MM.1S (cell line): Measurements from ENCODE around the gene KBTBD2.
"Not testable (repeated sequence)": the region's sequence is repeated elsewhere in the genome, so short reads cannot be mapped to it uniquely, and the experiment has no call there.

ENCODE experiments used
- EZH2 ChIP-seq: fragments of 300-600 bp; sonication (generic); optimal IDR thresholded peaks from 2 replicates; pipeline ENCODE3; 2017; ENCODE audit warnings: low read depth, mild to moderate bottlenecking, antibody characterized with exemption, low read length, mixed read lengths
- TF ChIP-seq, protein P1 (sequence below): fragments of 300-600 bp; sonication (generic); IDR thresholded peaks from 2 replicates; pipeline ENCODE4 v1.5.1; 2016; ENCODE audit warnings: antibody characterized with exemption, low read length, mixed read lengths

DNA sequence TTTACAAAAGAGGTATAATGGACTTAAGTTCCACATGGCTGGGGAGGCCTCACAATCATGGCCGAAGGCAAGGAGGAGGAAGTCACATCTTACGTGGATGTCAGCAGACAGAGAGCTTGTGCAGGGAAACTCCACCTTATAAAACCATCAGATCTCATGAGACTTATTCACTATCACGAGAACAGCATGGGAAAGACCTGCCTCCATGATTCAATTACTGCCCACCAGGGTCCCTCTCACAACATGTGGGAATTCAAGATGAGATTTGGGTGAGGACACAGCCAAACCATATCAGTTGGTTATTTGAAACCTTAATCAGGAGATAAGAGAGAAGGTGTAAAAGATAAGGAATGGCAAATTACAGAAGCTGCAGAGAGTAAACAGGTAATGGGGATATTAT is 40.9 kb downstream of the KBTBD2 start:
- TF ChIP-seq EZH2: not testable (repeated sequence)
- TF ChIP-seq, protein P1, sequence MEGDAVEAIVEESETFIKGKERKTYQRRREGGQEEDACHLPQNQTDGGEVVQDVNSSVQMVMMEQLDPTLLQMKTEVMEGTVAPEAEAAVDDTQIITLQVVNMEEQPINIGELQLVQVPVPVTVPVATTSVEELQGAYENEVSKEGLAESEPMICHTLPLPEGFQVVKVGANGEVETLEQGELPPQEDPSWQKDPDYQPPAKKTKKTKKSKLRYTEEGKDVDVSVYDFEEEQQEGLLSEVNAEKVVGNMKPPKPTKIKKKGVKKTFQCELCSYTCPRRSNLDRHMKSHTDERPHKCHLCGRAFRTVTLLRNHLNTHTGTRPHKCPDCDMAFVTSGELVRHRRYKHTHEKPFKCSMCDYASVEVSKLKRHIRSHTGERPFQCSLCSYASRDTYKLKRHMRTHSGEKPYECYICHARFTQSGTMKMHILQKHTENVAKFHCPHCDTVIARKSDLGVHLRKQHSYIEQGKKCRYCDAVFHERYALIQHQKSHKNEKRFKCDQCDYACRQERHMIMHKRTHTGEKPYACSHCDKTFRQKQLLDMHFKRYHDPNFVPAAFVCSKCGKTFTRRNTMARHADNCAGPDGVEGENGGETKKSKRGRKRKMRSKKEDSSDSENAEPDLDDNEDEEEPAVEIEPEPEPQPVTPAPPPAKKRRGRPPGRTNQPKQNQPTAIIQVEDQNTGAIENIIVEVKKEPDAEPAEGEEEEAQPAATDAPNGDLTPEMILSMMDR: not testable (repeated sequence)
